ENCODE measurements around the gene FAM107B.

DNA sequence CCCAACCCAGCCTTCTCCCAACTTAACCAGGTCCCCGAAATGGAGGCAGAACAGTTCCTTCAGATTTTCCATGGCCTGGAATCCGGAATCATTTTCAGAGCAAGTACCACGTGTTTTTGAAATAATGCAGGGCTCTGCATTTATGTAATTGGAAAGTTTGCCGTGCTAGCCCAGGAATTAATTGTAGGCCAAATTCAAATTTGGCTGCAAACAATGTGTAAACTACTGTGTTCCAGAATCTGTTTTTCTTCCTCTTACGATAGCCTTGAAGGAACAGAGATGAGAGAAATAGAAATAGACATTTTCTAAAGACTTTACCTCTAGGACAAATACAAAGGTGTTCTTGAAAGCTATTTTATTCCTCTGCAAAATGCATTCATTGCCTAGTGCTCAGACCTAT, 77.4 kb downstream of the FAM107B start:
- TF ChIP-seq GATA2 (IDR thresholded peaks at IDR 0.05; ENCODE audit: low read depth, low read length) (no peak), GATA3 (IDR thresholded peaks at IDR 0.05; ENCODE audit: low read depth, low read length) (no peak)
